ENCODE results near the gene TSEN34.
"Not testable (repeated sequence)": the region's sequence is repeated elsewhere in the genome, so short reads cannot be mapped to it uniquely, and the experiment has no call there.

DNA sequence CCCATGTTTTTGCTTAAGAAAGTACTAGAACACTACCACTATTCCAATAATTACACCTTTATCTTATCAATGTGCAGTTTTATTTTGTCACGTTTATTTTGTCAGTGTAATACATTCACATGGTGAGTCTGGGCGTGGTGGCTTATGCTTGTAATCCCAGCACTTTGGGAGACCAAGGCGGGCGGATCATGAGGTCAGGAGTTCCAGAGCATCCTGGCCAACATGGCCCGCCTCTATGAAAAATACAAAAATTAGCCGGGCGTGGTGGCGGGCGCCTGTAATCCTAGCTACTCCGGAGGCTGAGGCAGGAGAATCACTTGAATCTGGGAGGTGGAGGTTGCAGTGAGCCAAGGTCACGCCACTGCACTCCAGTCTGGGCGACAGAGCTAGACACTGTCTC lies 3.4 kb downstream of the TSEN34 start:
- TF ChIP-seq, protein P1, sequence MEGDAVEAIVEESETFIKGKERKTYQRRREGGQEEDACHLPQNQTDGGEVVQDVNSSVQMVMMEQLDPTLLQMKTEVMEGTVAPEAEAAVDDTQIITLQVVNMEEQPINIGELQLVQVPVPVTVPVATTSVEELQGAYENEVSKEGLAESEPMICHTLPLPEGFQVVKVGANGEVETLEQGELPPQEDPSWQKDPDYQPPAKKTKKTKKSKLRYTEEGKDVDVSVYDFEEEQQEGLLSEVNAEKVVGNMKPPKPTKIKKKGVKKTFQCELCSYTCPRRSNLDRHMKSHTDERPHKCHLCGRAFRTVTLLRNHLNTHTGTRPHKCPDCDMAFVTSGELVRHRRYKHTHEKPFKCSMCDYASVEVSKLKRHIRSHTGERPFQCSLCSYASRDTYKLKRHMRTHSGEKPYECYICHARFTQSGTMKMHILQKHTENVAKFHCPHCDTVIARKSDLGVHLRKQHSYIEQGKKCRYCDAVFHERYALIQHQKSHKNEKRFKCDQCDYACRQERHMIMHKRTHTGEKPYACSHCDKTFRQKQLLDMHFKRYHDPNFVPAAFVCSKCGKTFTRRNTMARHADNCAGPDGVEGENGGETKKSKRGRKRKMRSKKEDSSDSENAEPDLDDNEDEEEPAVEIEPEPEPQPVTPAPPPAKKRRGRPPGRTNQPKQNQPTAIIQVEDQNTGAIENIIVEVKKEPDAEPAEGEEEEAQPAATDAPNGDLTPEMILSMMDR (IDR thresholded peaks at IDR 0.05; ENCODE audit: borderline replicate concordance, extremely low read depth, low read length, poor library complexity, severe bottlenecking), result not testable (repeated sequence)
- TF ChIP-seq EZH2 (IDR thresholded peaks at IDR 0.05; ENCODE audit: borderline replicate concordance, low read depth, low read length, severe bottlenecking), result not testable (repeated sequence)

Measured in DND-41 (cell line).